ENCODE data around the gene SNX9.

SNX9 gene

GRCh38 chr6:157864185-157864761 is 41.2 kb downstream of the SNX9 start:
- no peak overlapping the region for H3K27ac ChIP-seq
- TF ChIP-seq CTCF (conservative IDR thresholded peaks at IDR 0.05), result no peak

GRCh38 chr6:157865249-157865648 is 42.2 kb downstream of the SNX9 start:
- H3K27ac ChIP-seq, result no peak overlapping the region
- TF ChIP-seq CTCF (conservative IDR thresholded peaks at IDR 0.05), result no peak

- H3K27ac ChIP-seq, result no peak overlapping the region
These were observed 44.1 kb downstream of the SNX9 start for GRCh38 chr6:157867155-157867559.

GRCh38 chr6:157867981-157868380 is 44.9 kb downstream of the SNX9 start:
- no peak overlapping the region for H3K27ac ChIP-seq
- no peak for TF ChIP-seq CTCF (conservative IDR thresholded peaks at IDR 0.05)

More at GRCh38 chr6:157867155-157867559, 44.1 kb downstream of the SNX9 start:
- TF ChIP-seq CTCF (conservative IDR thresholded peaks at IDR 0.05), result no peak

- no peak for TF ChIP-seq CTCF (conservative IDR thresholded peaks at IDR 0.05)
- no peak overlapping the region for H3K27ac ChIP-seq
These were observed 45.8 kb downstream of the SNX9 start for GRCh38 chr6:157868835-157869234.

GRCh38 chr6:157869673-157870302 is 46.7 kb downstream of the SNX9 start:
- no peak for TF ChIP-seq CTCF (conservative IDR thresholded peaks at IDR 0.05)
- H3K27ac ChIP-seq, result no peak overlapping the region

GRCh38 chr6:157873735-157874344 is 50.8 kb downstream of the SNX9 start:
- no peak overlapping the region for H3K27ac ChIP-seq
- TF ChIP-seq CTCF (conservative IDR thresholded peaks at IDR 0.05), result peak; percentile 84

Data from VCaP (cell line).